IMR-90 (cell line): ENCODE measurements around the gene NDUFC2. TPM values are rescaled to one million over a fixed set of nuclear protein-coding genes. Genes with fewer than 3 reads are reported as not detected.
A peak's percentile ranks its signal among the peaks of the same experiment; 100 is the strongest.

ENCODE experiments used
- ATAC-seq: fragments of 200-7000 bp; cut with Tn5 transposase; 2 replicates; pipeline ENCODE4 v1.9.1; 2020; ENCODE audit warnings: low read depth, mild to moderate bottlenecking, moderate library complexity
- BruUV-seq: library from RNA; stranded (reverse); fragments of 400-500 nt; replicated peaks from 2 replicates; lab custom pipeline; 2021; lab: Mats Ljungman, UMichigan
- CTCF ChIA-PET: fragments of 300-600 bp; formaldehyde crosslinking; extraction: SDS; loops from one replicate; lab custom pipeline; 2021; ENCODE audit warnings: antibody characterized with exemption; lab: Yijun Ruan, JAX
- POLR2A ChIA-PET: fragments of 300-600 bp; sonication (Branson Sonifier 250); formaldehyde crosslinking; loops from one replicate; lab custom pipeline; 2022; ENCODE audit warnings: antibody characterized with exemption; ENCODE audit not compliant: unreplicated experiment; lab: Charles Lee
- DNase-seq: peaks from one replicate; pipeline ENCODE4 v3.0.0; 2013
- H2AFZ ChIP-seq: replicated peaks from 2 replicates; pipeline ENCODE3; 2013; ENCODE audit warnings: low read length, mild to moderate bottlenecking; ENCODE audit not compliant: poor library complexity
- H2AK5ac ChIP-seq: 2 replicates; pipeline ENCODE4 v1.6.1; 2013; ENCODE audit warnings: low read depth, low read length, inconsistent platforms
- H2AK9ac ChIP-seq: replicated peaks from 2 replicates; pipeline ENCODE3; 2013; ENCODE audit warnings: mild to moderate bottlenecking, low read depth, low read length, moderate library complexity; ENCODE audit not compliant: poor library complexity
- H2BK120ac ChIP-seq: 2 replicates; pipeline ENCODE4 v1.6.1; 2013; ENCODE audit warnings: low read depth, low read length, inconsistent platforms
- H2BK15ac ChIP-seq: 3 replicates; pipeline ENCODE4 v1.6.1; 2013; ENCODE audit warnings: low read depth, low read length, inconsistent platforms
- H2BK20ac ChIP-seq: 2 replicates; pipeline ENCODE4 v1.6.1; 2013; ENCODE audit warnings: low read depth, mild to moderate bottlenecking, inconsistent platforms, low read length, moderate library complexity
- H2BK5ac ChIP-seq: 2 replicates; pipeline ENCODE4 v1.6.1; 2013; ENCODE audit warnings: mild to moderate bottlenecking, low read depth, low read length, inconsistent platforms; ENCODE audit not compliant: poor library complexity, severe bottlenecking
- H3K14ac ChIP-seq: replicated peaks from 2 replicates; pipeline ENCODE4 v1.6.1; 2013; ENCODE audit warnings: low read depth, low read length, inconsistent platforms
- H3K18ac ChIP-seq: 2 replicates; pipeline ENCODE4 v1.6.1; 2013; ENCODE audit warnings: low read depth, low read length, control low read depth
- H3K23ac ChIP-seq: 2 replicates; pipeline ENCODE4 v1.6.1; 2013; ENCODE audit warnings: low read depth, low read length, inconsistent platforms
- H3K27ac ChIP-seq: 2 replicates; pipeline ENCODE4 v1.5.1; 2013; ENCODE audit warnings: mild to moderate bottlenecking, control low read depth, low read length; ENCODE audit not compliant: insufficient read depth
- H3K27me3 ChIP-seq: 2 replicates; pipeline ENCODE4 v1.6.1; 2013; ENCODE audit warnings: low read length; ENCODE audit not compliant: control insufficient read depth, insufficient read depth
- H3K36me3 ChIP-seq: 2 replicates; pipeline ENCODE4 v1.6.1; 2013; ENCODE audit warnings: low read length, mixed read lengths; ENCODE audit not compliant: control insufficient read depth, insufficient read depth
- H3K4ac ChIP-seq: 2 replicates; pipeline ENCODE4 v1.6.1; 2013; ENCODE audit warnings: low read depth, low read length, inconsistent platforms
- H3K4me1 ChIP-seq: 2 replicates; pipeline ENCODE4 v1.6.1; 2013; ENCODE audit warnings: low read length, mixed read lengths; ENCODE audit not compliant: control insufficient read depth, insufficient read depth
- H3K4me2 ChIP-seq: 2 replicates; pipeline ENCODE4 v1.6.1; 2013; ENCODE audit warnings: low read depth, mild to moderate bottlenecking, control low read depth, low read length, moderate library complexity
- H3K4me3 ChIP-seq: 2 replicates; pipeline ENCODE4 v1.5.1; 2013; ENCODE audit warnings: low read depth, mild to moderate bottlenecking, control low read depth, low read length, moderate library complexity; ENCODE audit not compliant: insufficient read depth
- H3K56ac ChIP-seq: 2 replicates; pipeline ENCODE4 v1.6.1; 2013; ENCODE audit warnings: low read length, inconsistent platforms; ENCODE audit not compliant: insufficient read depth; ENCODE audit errors: extremely low read depth
- H3K79me1 ChIP-seq, 2 experiments: 2 replicates each; pipeline ENCODE4 v1.6.1; 2013; ENCODE audit warnings: low read length in 2 of 2, inconsistent platforms in 1 of 2, low read depth in 1 of 2
- H3K9ac ChIP-seq: 2 replicates; pipeline ENCODE4 v1.6.1; 2013; ENCODE audit warnings: low read depth, low read length, control low read depth
- H3K9me1 ChIP-seq: 2 replicates; pipeline ENCODE4 v1.6.1; 2013; ENCODE audit warnings: low read length, inconsistent platforms; ENCODE audit not compliant: insufficient read depth
- H3K9me3 ChIP-seq: 2 replicates; pipeline ENCODE4 v1.6.1; 2013; ENCODE audit warnings: low read length; ENCODE audit not compliant: control insufficient read depth, insufficient read depth
- H4K20me1 ChIP-seq: 2 replicates; pipeline ENCODE4 v1.6.1; 2013; ENCODE audit warnings: low read length, inconsistent platforms; ENCODE audit not compliant: insufficient read depth
- H4K5ac ChIP-seq: 2 replicates; pipeline ENCODE4 v1.6.1; 2013; ENCODE audit warnings: mild to moderate bottlenecking, low read depth, low read length, control low read depth
- H4K8ac ChIP-seq, 2 experiments: 2 replicates each; pipeline ENCODE4 v1.6.1; 2013; ENCODE audit warnings: low read depth in 2 of 2, low read length in 2 of 2, control low read depth in 1 of 2, inconsistent platforms in 1 of 2
- H4K91ac ChIP-seq: 2 replicates; pipeline ENCODE4 v1.6.1; 2013; ENCODE audit warnings: low read depth, low read length, inconsistent platforms; ENCODE audit not compliant: insufficient read depth
- CEBPB ChIP-seq: IDR thresholded peaks from 2 replicates; pipeline ENCODE4 v1.6.1; 2012; ENCODE audit warnings: low read depth, low read length, improper control_type of control experiment
- CHD1 ChIP-seq: IDR thresholded peaks from 2 replicates; pipeline ENCODE4 v1.6.1; 2012; ENCODE audit warnings: low read depth, low read length, improper control_type of control experiment
- ELK1 ChIP-seq: fragments of 150-350 bp; IDR thresholded peaks from 2 replicates; pipeline ENCODE4 v1.6.1; 2016; ENCODE audit warnings: low read depth, mild to moderate bottlenecking, low read length, moderate library complexity, borderline replicate concordance
- FOS ChIP-seq: fragments of 150-350 bp; IDR thresholded peaks from 2 replicates; pipeline ENCODE4 v1.6.1; 2016; ENCODE audit warnings: low read depth, low read length
- MAFK ChIP-seq: IDR thresholded peaks from 2 replicates; pipeline ENCODE4 v1.6.1; 2012; ENCODE audit warnings: low read depth, low read length, improper control_type of control experiment
- NFE2L2 ChIP-seq: fragments of 150-350 bp; IDR thresholded peaks from 2 replicates; pipeline ENCODE4 v1.6.1; 2016; ENCODE audit warnings: low read depth, mild to moderate bottlenecking, low read length
- POLR2A ChIP-seq: IDR thresholded peaks from 2 replicates; pipeline ENCODE4 v1.6.1; 2012; ENCODE audit warnings: mild to moderate bottlenecking, low read depth, low read length
- RAD21 ChIP-seq: IDR thresholded peaks from 2 replicates; pipeline ENCODE4 v1.6.1; 2012; ENCODE audit warnings: low read length, improper control_type of control experiment
- RCOR1 ChIP-seq: IDR thresholded peaks from 2 replicates; pipeline ENCODE4 v1.6.1; 2012; ENCODE audit warnings: mild to moderate bottlenecking, low read length, improper control_type of control experiment; ENCODE audit not compliant: insufficient replicate concordance
- WGBS, 2 experiments: methylation state at CpG; one replicate each; pipeline versions ENCODE4 v1.1.5 to v1.1.7; 2013; ENCODE audit warnings: missing lambda C conversion rate in 2 of 2; ENCODE audit not compliant: insufficient read length in 1 of 2; ENCODE audit errors: extremely low coverage in 2 of 2; 5-methylcytosine and 5-hydroxymethylcytosine counted together
- dilution Hi-C: fragments of 300-500 bp; cut with HindIII; formaldehyde crosslinking; loops from one replicate; pipeline ENCODE4 v1.14.3; 2018; ENCODE audit warnings: low sequenced_read_pairs; ENCODE audit not compliant: unreplicated experiment
- in situ Hi-C: fragments of 300-500 bp; cut with MboI; formaldehyde crosslinking; loops from 3 replicates; pipeline ENCODE4 v1.14.3; 2019; ENCODE audit warnings: low sequenced_read_pairs, inconsistent platforms, mixed read lengths
- intact Hi-C: fragments of 100-400 bp; cut with micrococcal nuclease; formaldehyde crosslinking; loops from 2 replicates; pipeline ENCODE4 v1.10.0; 2022
- polyA plus RNA-seq, 3 experiments: library from polyadenylated mRNA; depleted of rRNA; stranded (reverse); fragments of >200 nt; gene quantifications; 2 replicates each; pipeline ENCODE4 v1.2.3, GENCODE V29; 2012; ENCODE audit warnings: low replicate concordance in 1 of 3
- total RNA-seq: library from RNA; depleted of rRNA; stranded (reverse); fragments of >200 nt; gene quantifications from 2 replicates; pipeline ENCODE4 v1.2.3, GENCODE V29; 2012
- TF ChIP-seq, protein P1 (sequence below): conservative IDR thresholded peaks from 2 replicates; pipeline ENCODE4 v1.5.1; 2012; ENCODE audit warnings: mild to moderate bottlenecking, low read depth, low read length, improper control_type of control experiment
- TF ChIP-seq, protein P2 (sequence below): fragments of 150-350 bp; IDR thresholded peaks from 2 replicates; pipeline ENCODE4 v1.6.1; 2017; ENCODE audit warnings: mild to moderate bottlenecking, antibody characterized with exemption, low read length, low read depth

Gene NDUFC2
- total and polyA plus RNA-seq, 2 of the 4 experiments (the other 2 are of a cell fraction) = 146 to 340 TPM

DNA sequence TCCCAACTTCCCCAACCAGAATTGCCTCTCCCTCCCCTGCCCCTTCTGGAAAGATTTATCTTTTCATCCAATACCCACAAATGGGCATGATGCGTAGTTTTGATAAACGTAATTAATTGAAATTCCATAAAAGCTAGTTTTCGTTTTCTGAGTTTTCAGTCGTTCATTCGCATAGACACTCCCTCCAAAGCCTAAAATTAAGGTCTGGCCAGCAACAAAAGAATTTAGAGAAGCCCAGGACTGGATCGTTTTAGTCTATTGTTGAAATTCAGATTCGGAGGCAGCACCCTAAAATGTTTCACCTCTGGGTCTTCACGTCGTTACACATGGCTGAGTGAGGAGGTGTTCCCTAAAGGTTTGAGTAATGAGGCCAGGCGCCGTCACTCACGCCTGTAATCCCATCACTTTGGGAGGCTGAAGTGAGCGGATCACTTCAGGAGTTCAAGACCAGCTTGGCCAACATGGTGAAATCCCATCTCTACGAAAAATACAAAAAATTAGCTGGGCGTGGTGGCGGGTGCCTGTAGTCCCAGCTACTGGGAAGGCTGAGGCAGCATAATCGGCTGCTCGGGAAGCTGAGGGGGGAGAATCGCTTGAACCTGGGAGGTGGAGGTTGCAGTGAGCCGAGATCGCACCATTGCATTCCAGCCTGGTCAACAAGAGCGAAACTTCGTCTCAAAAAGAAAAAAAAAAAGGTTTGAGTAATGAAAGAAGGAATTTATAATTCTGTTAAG, 589 bp upstream of the NDUFC2 start:
- CTCF ChIA-PET = interaction anchor here (0.6 kb wide), 2 partner anchors 30 to 258 kb away, joined by 4 to 6 read pairs; no protein-coding TSS in a partner anchor
- H3K4me1 ChIP-seq = peaks cover 2% of the 10 kb centered on the region; the same call in 1 of the 2 replicates
- H3K4me3 ChIP-seq = peak overlapping the region; percentile 78
- H3K36me3 ChIP-seq = 0 out of 2 replicates have a peak, but pooled peaks cover 2% of the 10 kb centered on the region
- H3K23ac ChIP-seq = peak overlapping the region; percentile 100
- H3K79me1 ChIP-seq = peaks cover 8 to 45% of the 10 kb centered on the region in 2 experiments
- peak overlapping the region; percentile 89 for H2BK5ac ChIP-seq
- in situ Hi-C loops (no loop called here), dilution Hi-C loops (no loop called here), intact Hi-C loops (no loop called here)
- peak overlapping the region; percentile 93 for H4K91ac ChIP-seq
- no peaks in the 10 kb centered on the region for H3K9me3 ChIP-seq
- no TSS peak for BruUV-seq
- H3K4ac ChIP-seq = peak overlapping the region; percentile 97
- peak overlapping the region; percentile 94 for H3K56ac ChIP-seq
- peak overlapping the region; percentile 70 for H3K4me2 ChIP-seq
- peak overlapping the region; percentile 73; the same call in 1 of the 2 replicates for H2AK5ac ChIP-seq
- no peak for TF ChIP-seq CEBPB
- no peak for TF ChIP-seq NFE2L2
- no peak for TF ChIP-seq RAD21
- TF ChIP-seq, protein P1, sequence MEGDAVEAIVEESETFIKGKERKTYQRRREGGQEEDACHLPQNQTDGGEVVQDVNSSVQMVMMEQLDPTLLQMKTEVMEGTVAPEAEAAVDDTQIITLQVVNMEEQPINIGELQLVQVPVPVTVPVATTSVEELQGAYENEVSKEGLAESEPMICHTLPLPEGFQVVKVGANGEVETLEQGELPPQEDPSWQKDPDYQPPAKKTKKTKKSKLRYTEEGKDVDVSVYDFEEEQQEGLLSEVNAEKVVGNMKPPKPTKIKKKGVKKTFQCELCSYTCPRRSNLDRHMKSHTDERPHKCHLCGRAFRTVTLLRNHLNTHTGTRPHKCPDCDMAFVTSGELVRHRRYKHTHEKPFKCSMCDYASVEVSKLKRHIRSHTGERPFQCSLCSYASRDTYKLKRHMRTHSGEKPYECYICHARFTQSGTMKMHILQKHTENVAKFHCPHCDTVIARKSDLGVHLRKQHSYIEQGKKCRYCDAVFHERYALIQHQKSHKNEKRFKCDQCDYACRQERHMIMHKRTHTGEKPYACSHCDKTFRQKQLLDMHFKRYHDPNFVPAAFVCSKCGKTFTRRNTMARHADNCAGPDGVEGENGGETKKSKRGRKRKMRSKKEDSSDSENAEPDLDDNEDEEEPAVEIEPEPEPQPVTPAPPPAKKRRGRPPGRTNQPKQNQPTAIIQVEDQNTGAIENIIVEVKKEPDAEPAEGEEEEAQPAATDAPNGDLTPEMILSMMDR = no peak
- no peak for TF ChIP-seq FOS
- TF ChIP-seq, protein P2, sequence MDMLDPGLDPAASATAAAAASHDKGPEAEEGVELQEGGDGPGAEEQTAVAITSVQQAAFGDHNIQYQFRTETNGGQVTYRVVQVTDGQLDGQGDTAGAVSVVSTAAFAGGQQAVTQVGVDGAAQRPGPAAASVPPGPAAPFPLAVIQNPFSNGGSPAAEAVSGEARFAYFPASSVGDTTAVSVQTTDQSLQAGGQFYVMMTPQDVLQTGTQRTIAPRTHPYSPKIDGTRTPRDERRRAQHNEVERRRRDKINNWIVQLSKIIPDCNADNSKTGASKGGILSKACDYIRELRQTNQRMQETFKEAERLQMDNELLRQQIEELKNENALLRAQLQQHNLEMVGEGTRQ = no peak
- no peak for TF ChIP-seq POLR2A
- TF ChIP-seq MAFK = no peak
- TF ChIP-seq CHD1 = no peak
- TF ChIP-seq RCOR1 = no peak
- TF ChIP-seq ELK1 = no peak
- peak overlapping the region; percentile 84 for H3K9ac ChIP-seq
- peak overlapping the region; percentile 81 for H3K27ac ChIP-seq
- no peaks in the 10 kb centered on the region for H3K27me3 ChIP-seq
- peak overlapping the region; percentile 99 for H2AFZ ChIP-seq
- H2BK120ac ChIP-seq = peak overlapping the region; percentile 92
- H4K20me1 ChIP-seq = peaks cover 28% of the 10 kb centered on the region
- peaks cover 13% of the 10 kb centered on the region for H3K9me1 ChIP-seq
- POLR2A ChIA-PET = no interaction called here
- H4K8ac ChIP-seq = peak overlapping the region; percentile 95 to 99
- peak overlapping the region; percentile 79 for H4K5ac ChIP-seq
- peak overlapping the region; percentile 92 for H2AK9ac ChIP-seq
- WGBS, 2 experiments = 100% methylated on average over 1 of the region's 23 CpGs; no CpG with 5 or more reads in 1 of the 2 experiments
- H3K14ac ChIP-seq = peak overlapping the region; percentile 99
- peak overlapping the region; percentile 90 for H2BK20ac ChIP-seq
- DNase-seq (no peak), ATAC-seq (no peak)
- peak overlapping the region; percentile 95; the same call in 2 of the 3 replicates for H2BK15ac ChIP-seq
- H3K18ac ChIP-seq = peak overlapping the region; percentile 26; the same call in 1 of the 2 replicates
